Hematopoietic multipotent progenitor cell treated with erythropoietin and hydrocortisone succinate and interleukin-3 and kit ligand, for 4 days (in vitro differentiated cells): Measurements from ENCODE around the gene NEUROG1.

Experiments used
- DNase-seq: peaks from one replicate; pipeline ENCODE4 v3.0.0-alpha.2; 2015

Gene NEUROG1, protein sequence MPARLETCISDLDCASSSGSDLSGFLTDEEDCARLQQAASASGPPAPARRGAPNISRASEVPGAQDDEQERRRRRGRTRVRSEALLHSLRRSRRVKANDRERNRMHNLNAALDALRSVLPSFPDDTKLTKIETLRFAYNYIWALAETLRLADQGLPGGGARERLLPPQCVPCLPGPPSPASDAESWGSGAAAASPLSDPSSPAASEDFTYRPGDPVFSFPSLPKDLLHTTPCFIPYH

DNA sequence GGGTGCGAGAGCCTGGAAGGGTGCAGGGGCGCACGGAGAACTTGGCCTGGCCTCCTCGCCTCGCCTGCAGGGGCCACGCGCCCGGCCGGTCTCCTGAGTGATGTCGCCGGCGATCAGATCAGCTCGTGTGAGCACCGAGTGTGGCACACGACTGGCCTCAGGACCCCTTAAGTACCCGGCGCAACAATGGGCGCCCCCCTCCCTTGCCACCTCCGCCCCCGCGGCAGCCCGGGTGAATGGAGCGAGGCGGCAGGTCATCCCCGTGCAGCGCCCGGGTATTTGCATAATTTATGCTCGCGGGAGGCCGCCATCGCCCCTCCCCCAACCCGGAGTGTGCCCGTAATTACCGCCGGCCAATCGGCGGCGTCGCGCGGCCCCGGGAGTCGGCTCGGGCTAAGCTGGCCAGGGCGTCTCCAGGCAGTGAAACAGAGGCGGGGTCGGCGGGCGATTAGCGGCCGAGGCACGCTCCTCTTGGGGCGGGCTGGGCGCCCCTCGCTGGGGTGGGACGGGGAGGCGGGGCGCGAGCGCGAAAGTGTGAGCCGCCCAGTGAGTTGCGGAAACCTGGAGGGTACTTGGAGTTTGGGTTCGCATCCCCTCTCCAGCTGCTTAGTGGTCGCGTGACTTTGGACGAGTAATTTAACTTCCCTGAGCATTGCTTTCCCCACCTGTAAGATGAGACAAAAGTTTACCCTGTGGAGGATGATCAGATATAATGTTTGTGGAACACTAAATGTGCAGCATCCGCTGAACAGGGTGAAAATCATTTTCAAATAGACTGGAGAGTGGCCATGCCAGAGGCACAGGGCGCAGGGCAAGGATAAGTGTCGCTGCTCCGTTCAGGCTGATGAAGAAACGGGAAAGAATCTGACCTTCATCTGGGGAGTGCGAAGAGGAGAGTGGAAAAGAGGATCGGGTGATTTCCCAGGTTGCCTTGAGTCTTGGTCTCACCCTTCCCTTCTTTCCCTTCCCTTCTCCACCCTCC is at the start of gene NEUROG1:
Gene NEUROG1, minus strand, starts transcription at position 145 of the 982 bp plus-strand sequence. CDS start 274 bp downstream, outside the sequence.
- peak; percentile 66 for DNase-seq

DNA sequence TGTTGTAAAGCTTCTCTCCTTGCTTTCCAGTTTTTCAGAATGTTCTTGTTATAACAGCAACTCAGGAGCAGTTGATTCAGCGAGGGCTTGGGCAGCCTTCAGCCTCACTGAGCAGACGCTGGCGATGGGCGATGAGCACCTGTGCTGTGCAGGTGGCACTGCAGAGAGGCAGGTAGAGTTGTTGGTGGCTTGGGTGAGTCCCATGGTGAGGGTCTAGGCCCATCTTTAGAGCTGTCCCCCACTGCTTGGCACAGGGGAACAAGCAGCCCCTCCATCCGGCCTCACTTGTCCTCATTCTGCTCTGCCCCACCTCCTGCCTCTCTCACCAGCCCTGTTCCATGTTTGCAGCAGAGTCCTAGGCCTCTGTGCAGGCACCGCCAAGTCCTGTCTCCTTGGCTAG is 49.2 kb upstream of the NEUROG1 start:
- DNase-seq, result no peak

- no peak for DNase-seq
Measured at GRCh38 chr5:135584276-135584675, 48.5 kb upstream of the NEUROG1 start.

GRCh38 chr5:135582099-135582781 is 46.5 kb upstream of the NEUROG1 start:
- no peak for DNase-seq

- peak; percentile 82 for DNase-seq
Measured at GRCh38 chr5:135578685-135579341, 43.0 kb upstream of the NEUROG1 start, which contains the start of gene CXCL14. TSS of gene CXCL14 (minus strand) at chr5:135578991. CDS start at chr5:135578778, 213 bp downstream.

- DNase-seq, result no peak
Measured at GRCh38 chr5:135578305-135578684, 42.5 kb upstream of the NEUROG1 start.

DNA sequence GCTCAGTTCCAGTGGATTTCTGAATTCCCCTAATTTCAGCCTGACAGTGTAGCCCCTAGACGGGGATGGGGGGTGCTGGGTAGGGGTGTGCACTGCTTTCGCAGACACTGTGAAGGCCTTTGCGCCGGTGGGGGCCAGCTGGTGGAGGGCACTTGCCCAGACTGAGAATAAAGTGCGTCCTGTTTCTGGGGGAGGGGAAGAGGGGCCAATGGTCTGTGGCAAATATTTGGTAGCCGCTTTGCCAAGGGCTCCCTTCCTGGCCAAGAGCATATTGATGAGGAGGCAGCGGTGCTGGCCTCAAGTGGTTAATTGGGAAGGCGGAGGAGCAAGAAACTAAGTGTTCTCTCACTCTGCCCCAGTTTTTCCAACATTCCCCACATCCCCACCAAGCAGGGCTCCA is 41.7 kb upstream of the NEUROG1 start:
- DNase-seq, result no peak

GRCh38 chr5:135576075-135576599 is 40.4 kb upstream of the NEUROG1 start:
- no peak for DNase-seq

GRCh38 chr5:135574493-135574892 is 38.7 kb upstream of the NEUROG1 start:
- no peak for DNase-seq

DNA sequence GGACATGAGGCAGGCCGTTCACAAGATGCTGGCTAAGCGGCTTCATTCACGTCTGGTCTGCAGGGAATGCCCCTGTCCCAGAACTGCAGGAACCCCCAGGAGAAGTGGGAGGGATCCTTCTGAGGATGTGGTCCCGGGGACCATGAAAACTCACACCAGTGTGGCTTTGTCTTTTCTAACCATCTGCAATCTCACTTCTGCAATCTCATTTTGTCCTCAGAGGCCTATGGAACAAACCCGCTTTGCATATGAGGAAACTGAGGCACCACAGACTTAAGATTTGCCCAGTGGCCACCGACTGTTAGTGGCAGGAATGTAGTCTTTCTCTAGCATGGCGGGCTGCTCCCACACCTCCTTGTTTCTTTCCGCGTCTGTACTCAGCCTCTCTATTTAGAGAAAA is 36.1 kb upstream of the NEUROG1 start:
- no peak for DNase-seq

- DNase-seq, result no peak
Measured at GRCh38 chr5:135571066-135571609, 35.4 kb upstream of the NEUROG1 start.

DNA sequence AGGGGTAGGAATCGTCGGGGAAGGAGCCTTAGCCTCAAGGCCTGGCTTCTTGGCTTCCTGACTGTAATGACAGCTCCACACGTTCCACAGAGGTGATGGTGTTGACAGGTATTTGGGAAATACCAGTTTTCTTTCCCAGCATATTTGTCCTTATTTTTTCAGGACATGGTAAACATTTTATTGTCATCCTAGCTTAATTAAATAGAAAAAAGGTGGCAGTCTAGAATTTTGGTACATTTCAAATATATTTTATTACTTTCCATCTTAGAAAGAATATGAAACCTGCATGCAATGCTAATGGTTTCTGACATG is 34.6 kb upstream of the NEUROG1 start:
- DNase-seq, result no peak

GRCh38 chr5:135569755-135570452 is 34.1 kb upstream of the NEUROG1 start:
- peak; percentile 78 for DNase-seq

- DNase-seq, result peak; percentile 72
Measured at GRCh38 chr5:135568923-135569360, 33.2 kb upstream of the NEUROG1 start.

DNA sequence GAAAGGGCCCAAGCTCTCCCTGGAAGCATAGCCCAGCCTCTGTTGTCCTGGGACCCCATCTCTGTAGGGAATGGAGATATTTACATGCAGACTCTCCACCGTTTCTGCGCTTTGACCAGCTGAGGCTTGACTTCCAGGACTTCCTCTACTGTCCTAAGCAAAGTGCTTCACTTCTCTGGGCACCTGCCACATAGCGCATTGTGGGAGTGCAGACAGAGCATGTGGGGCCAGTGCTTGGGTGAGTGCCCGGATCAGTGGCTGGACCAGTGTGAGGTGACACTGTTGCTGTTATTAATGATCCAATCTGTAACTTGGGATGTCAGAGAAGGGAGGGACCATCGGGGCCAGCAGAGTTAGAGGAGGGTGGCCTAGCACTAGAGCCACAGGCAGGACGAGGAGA is 32.5 kb upstream of the NEUROG1 start:
- DNase-seq, result no peak

- no peak for DNase-seq
Measured at GRCh38 chr5:135567661-135568060, 31.9 kb upstream of the NEUROG1 start.

DNA sequence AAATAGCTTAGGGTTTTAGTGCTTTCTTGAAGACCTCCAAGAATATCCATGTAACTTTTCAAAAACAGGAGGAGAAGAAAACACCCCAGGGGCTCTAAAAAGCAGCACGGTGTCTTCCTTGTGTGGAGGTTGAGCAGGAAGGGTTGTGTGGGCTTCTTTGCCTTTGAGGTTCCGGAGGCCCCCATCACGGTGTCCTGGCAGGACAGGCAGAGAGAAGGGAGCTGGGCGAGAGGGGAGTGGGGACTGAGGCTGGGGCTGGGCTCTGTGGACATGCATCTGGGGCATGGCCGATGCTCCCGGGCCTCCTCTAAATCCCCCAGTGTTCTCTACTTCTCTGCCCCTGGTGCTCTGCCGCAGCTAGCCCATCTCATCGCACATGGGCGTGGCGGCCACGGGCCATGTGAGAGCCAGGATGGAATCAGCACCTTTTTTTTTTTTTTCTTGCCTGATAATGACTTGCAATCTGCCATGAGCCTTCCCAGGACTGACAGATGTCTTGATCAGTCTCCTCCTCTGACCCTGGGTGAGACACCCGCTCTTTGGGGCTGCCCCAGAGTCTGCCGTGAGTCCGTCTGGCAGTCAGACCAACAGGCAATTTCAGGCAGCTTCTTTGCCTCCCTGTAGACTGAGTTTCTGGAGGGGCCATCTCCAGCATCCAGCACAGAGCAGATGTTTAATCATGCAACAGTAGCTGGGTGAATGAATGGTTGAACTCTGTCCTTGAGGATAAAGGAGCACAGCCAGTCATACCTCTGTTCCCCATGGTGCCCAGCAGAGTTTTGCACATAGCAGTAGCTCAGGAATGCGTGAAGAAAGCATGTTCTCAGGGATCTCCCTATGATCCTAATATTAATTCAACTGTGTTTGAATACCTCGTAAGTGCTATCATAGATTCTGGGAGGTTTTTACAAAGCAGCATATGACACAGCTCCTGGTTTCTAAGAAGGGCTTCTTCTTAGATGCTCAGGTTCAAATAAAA is 30.9 kb upstream of the NEUROG1 start:
- DNase-seq, result no peak

- peak; percentile 88 for DNase-seq
Measured at GRCh38 chr5:135565725-135566421, 30.1 kb upstream of the NEUROG1 start.

- DNase-seq, result no peak
Measured at GRCh38 chr5:135565266-135565665, 29.5 kb upstream of the NEUROG1 start.

- DNase-seq, result no peak
Measured at GRCh38 chr5:135564331-135564730, 28.6 kb upstream of the NEUROG1 start.
